ENCODE data around the gene STC2.

GRCh38 chr5:173312821-173313220 is 15.4 kb downstream of the STC2 start:
- TF ChIP-seq POLR2A (IDR thresholded peaks at IDR 0.05) (no peak), CTCF (IDR thresholded peaks at IDR 0.05) (no peak)

Data from thyroid gland (tissue), 4 donors.